SH-SY5Y (cell line): ENCODE measurements around the gene ENOX1.

Experiments
- GATA2 ChIP-seq: IDR thresholded peaks from 2 replicates; pipeline ENCODE4 v1.6.1; 2011; ENCODE audit warnings: mild to moderate bottlenecking, low read depth, low read length
- GATA3 ChIP-seq: IDR thresholded peaks from 2 replicates; pipeline ENCODE4 v1.6.1; 2011; ENCODE audit warnings: low read depth, mild to moderate bottlenecking, low read length, moderate library complexity

GRCh38 chr13:43258771-43259170, 528.0 kb downstream of the ENOX1 start:
- TF ChIP-seq GATA2, result no peak
- no peak for TF ChIP-seq GATA3
